Keratinocyte (primary cell): ENCODE measurements around the gene ROR1. TPM values are rescaled to one million over a fixed set of nuclear protein-coding genes. Genes with fewer than 3 reads are reported as not detected.

Experiments used
- DNase-seq: peaks from one replicate; pipeline ENCODE4 v3.0.0-alpha.2; 2011; ENCODE audit warnings: low read depth, missing footprints, low spot score
- FAIRE-seq: peaks from 2 replicates; lab custom pipeline; 2011; peaks lifted over from hg19 to GRCh38; lab: Jason Lieb, UNC
- H2AFZ ChIP-seq: 2 replicates; pipeline ENCODE4 v1.6.0; 2012; ENCODE audit warnings: low read length, control low read depth, inconsistent platforms; ENCODE audit not compliant: control insufficient read depth
- H3K27ac ChIP-seq: 2 replicates; pipeline ENCODE4 v1.5.1; 2011; ENCODE audit warnings: low read length; ENCODE audit not compliant: control insufficient read depth, insufficient read depth
- H3K27me3 ChIP-seq: 3 replicates; pipeline ENCODE4 v1.6.0; 2011; ENCODE audit warnings: low read length; ENCODE audit not compliant: control insufficient read depth, insufficient read depth; ENCODE audit errors: extremely low read depth
- H3K36me3 ChIP-seq, 2 experiments: 2 replicates in 1 of 2; 3 replicates in 1 of 2; pipeline ENCODE4 v1.5.1; 2011; ENCODE audit warnings: low read length in 2 of 2, mild to moderate bottlenecking in 1 of 2; ENCODE audit not compliant: control insufficient read depth in 2 of 2, insufficient read depth in 2 of 2; ENCODE audit errors: extremely low read depth in 1 of 2
- H3K4me1 ChIP-seq: 3 replicates; pipeline ENCODE4 v1.5.1; 2011; ENCODE audit warnings: low read length; ENCODE audit not compliant: control insufficient read depth, insufficient read depth; ENCODE audit errors: extremely low read depth
- H3K4me2 ChIP-seq: 3 replicates; pipeline ENCODE4 v1.6.0; 2011; ENCODE audit warnings: low read depth, low read length; ENCODE audit not compliant: control insufficient read depth, insufficient read depth; ENCODE audit errors: extremely low read depth
- H3K4me3 ChIP-seq, 3 experiments: fragments of 200-600 bp in 1 of 3; sonication (generic) in 1 of 3; 2 replicates in 2 of 3; 3 replicates in 1 of 3; pipeline ENCODE4 v1.5.1; 2011 to 2016; ENCODE audit warnings: low read length in 3 of 3, mild to moderate bottlenecking in 3 of 3, control low read depth in 2 of 3, inconsistent platforms in 1 of 3, low read depth in 1 of 3, mixed read lengths in 1 of 3, mixed run types in 1 of 3, moderate library complexity in 1 of 3; ENCODE audit not compliant: control insufficient read depth in 2 of 3, insufficient read depth in 2 of 3; ENCODE audit errors: extremely low read depth in 1 of 3
- H3K79me2 ChIP-seq: 2 replicates; pipeline ENCODE4 v1.6.0; 2012; ENCODE audit warnings: low read length; ENCODE audit not compliant: control insufficient read depth, insufficient read depth
- H3K9ac ChIP-seq: 3 replicates; pipeline ENCODE4 v1.6.0; 2011; ENCODE audit warnings: low read length; ENCODE audit not compliant: control insufficient read depth, insufficient read depth; ENCODE audit errors: extremely low read depth
- H3K9me1 ChIP-seq: 3 replicates; pipeline ENCODE4 v1.6.0; 2011; ENCODE audit warnings: low read length; ENCODE audit not compliant: control insufficient read depth, insufficient read depth; ENCODE audit errors: extremely low read depth
- H3K9me3 ChIP-seq: 2 replicates; pipeline ENCODE4 v1.5.1; 2012; ENCODE audit warnings: low read depth, low read length; ENCODE audit not compliant: control insufficient read depth
- H4K20me1 ChIP-seq: 3 replicates; pipeline ENCODE4 v1.6.0; 2011; ENCODE audit warnings: low read length; ENCODE audit not compliant: control insufficient read depth, insufficient read depth; ENCODE audit errors: extremely low read depth
- EZH2 ChIP-seq: IDR thresholded peaks from one replicate; pipeline ENCODE4 v1.6.1; 2012; ENCODE audit warnings: inconsistent platforms, mild to moderate bottlenecking, low read length, moderate library complexity
- dilution Hi-C: fragments of 300-500 bp; cut with MboI; formaldehyde crosslinking; loops from one replicate; pipeline ENCODE4 v1.7.0; 2020; ENCODE audit warnings: low sequenced_read_pairs; ENCODE audit not compliant: extremely low pct_ligation_motif_present
- polyA plus RNA-seq, 5 experiments: library from polyadenylated mRNA; depleted of rRNA in 3 of 5; stranded (reverse) in 3 of 5; stranded (forward) in 1 of 5; unstranded in 1 of 5; fragments of >200 nt; gene quantifications; 1 replicate in 1 of 5; 2 replicates in 3 of 5; 3 replicates in 1 of 5; pipeline versions ENCODE4 v1.2.1 to v1.2.3, GENCODE V29; 2011 to 2012; ENCODE audit warnings: missing spikeins in 2 of 5, low read depth in 1 of 5, low replicate concordance in 1 of 5
- TF ChIP-seq, protein P1 (sequence below), 3 experiments: IDR thresholded peaks in 1 of 3; conservative IDR thresholded peaks in 1 of 3; optimal IDR thresholded peaks in 1 of 3; 2 replicates in 2 of 3; 3 replicates in 1 of 3; pipeline versions ENCODE3 to v1.5.1; 2011; ENCODE audit warnings: low read length in 3 of 3, mild to moderate bottlenecking in 3 of 3, moderate library complexity in 2 of 3, control low read depth in 1 of 3, inconsistent platforms in 1 of 3; ENCODE audit not compliant: insufficient read depth in 2 of 3; ENCODE audit errors: extremely low read depth in 1 of 3

The ROR1 gene
- polyA plus RNA-seq, 1 donor (not counting 4 experiments of a cell fraction or from before 2014, with no cell fraction given) = 9.2 TPM

DNA sequence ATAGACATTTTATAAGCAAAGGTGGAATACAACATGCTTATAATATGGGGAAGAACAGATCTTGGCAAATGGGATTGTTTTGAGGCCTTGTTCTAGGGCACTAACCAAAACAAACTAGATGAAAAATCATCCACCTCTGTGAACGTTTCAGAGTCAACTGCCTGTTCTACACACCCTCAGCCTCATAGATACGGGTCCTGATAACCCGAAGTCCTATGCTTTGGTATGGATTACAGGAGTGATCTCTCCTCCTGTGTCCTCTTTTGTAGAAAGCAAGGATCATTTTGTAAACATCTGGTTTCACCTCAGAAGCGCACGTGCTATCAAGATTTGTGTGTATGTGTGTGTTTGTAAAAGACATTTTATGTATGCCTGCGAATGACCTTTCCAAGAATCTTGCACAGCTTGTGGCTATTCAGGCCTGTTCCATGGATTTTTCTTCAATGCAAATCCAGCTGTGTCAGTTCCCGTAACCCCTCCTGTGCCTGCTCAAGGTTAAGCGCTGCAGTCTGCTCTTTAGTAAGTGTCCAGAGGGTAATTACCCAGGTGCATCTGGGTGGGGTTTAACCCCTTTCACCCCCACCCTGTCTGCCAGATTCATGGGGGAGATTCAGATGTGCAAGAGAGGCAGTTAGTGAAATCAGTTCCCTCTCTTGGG is 132.4 kb downstream of the ROR1 start:
- TF ChIP-seq, protein P1, sequence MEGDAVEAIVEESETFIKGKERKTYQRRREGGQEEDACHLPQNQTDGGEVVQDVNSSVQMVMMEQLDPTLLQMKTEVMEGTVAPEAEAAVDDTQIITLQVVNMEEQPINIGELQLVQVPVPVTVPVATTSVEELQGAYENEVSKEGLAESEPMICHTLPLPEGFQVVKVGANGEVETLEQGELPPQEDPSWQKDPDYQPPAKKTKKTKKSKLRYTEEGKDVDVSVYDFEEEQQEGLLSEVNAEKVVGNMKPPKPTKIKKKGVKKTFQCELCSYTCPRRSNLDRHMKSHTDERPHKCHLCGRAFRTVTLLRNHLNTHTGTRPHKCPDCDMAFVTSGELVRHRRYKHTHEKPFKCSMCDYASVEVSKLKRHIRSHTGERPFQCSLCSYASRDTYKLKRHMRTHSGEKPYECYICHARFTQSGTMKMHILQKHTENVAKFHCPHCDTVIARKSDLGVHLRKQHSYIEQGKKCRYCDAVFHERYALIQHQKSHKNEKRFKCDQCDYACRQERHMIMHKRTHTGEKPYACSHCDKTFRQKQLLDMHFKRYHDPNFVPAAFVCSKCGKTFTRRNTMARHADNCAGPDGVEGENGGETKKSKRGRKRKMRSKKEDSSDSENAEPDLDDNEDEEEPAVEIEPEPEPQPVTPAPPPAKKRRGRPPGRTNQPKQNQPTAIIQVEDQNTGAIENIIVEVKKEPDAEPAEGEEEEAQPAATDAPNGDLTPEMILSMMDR (optimal IDR thresholded peaks at IDR 0.05 in 1 of 3, IDR thresholded peaks at IDR 0.05 in 1 of 3, conservative IDR thresholded peaks at IDR 0.05 in 1 of 3; ENCODE audit: extremely low read depth in 1 of 3, insufficient read depth in 2 of 3, low read length in 3 of 3) = no peak
- no peak for TF ChIP-seq EZH2
- H3K4me1 ChIP-seq = peaks cover 9% of the 10 kb centered on the region

DNA sequence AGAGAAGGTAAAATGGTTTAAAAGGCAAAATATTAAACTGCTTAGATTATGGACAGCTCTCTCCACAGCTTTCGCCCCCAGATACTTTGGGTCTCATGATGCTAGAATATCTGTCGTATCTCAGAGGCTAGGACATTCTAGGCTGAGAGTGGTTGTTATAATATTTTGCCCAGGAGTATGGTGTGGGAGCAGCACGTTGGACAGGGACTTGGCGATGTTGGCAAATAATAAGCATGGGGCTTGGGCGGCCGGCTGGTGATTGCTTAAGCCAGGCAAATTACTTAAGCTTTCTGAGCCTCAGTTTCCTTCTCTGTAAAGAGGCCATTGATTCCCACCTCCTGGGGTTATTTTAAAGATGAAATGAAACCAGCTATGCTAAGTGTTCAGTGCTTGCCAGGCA is 133.2 kb downstream of the ROR1 start:
- Histone ChIP-seq H3K9me3 (no peaks in the 10 kb centered on the region), H2AFZ (no peak overlapping the region), H3K36me3 (no peaks in the 10 kb centered on the region), H3K4me2 (no peak overlapping the region), H3K27ac (no peak overlapping the region), H4K20me1 (no peaks in the 10 kb centered on the region), H3K9me1 (no peaks in the 10 kb centered on the region), H3K79me2 (no peaks in the 10 kb centered on the region), H3K27me3 (no peaks in the 10 kb centered on the region), H3K9ac (no peak overlapping the region), H3K4me1 (peaks cover 9% of the 10 kb centered on the region), H3K4me3 (no peak overlapping the region)
- DNase-seq = no peak
- dilution Hi-C loops = no loop called here
- TF ChIP-seq, protein P1 (optimal IDR thresholded peaks at IDR 0.05 in 1 of 3, IDR thresholded peaks at IDR 0.05 in 1 of 3, conservative IDR thresholded peaks at IDR 0.05 in 1 of 3; ENCODE audit: extremely low read depth in 1 of 3, insufficient read depth in 2 of 3, low read length in 3 of 3) = no peak
- no peak for TF ChIP-seq EZH2
- no peak for FAIRE-seq

More for the DNA sequence above, 132.4 kb downstream of the ROR1 start:
- Histone ChIP-seq H3K4me3 (no peak overlapping the region), H3K27ac (no peak overlapping the region), H2AFZ (no peak overlapping the region), H3K27me3 (no peaks in the 10 kb centered on the region), H3K36me3 (no peaks in the 10 kb centered on the region), H3K9me1 (no peaks in the 10 kb centered on the region), H3K9ac (no peak overlapping the region), H3K79me2 (no peaks in the 10 kb centered on the region), H4K20me1 (no peaks in the 10 kb centered on the region), H3K9me3 (no peaks in the 10 kb centered on the region), H3K4me2 (no peak overlapping the region)
- FAIRE-seq = no peak
- DNase-seq = no peak
- dilution Hi-C loops = no loop called here
